ENCODE data around the gene LRP1. TPM values are rescaled to one million over a fixed set of nuclear protein-coding genes. Genes with fewer than 3 reads are reported as not detected.

The LRP1 gene
- total and polyA plus RNA-seq, 2 experiments from 2014 or later = 26.6 to 145 TPM

DNA sequence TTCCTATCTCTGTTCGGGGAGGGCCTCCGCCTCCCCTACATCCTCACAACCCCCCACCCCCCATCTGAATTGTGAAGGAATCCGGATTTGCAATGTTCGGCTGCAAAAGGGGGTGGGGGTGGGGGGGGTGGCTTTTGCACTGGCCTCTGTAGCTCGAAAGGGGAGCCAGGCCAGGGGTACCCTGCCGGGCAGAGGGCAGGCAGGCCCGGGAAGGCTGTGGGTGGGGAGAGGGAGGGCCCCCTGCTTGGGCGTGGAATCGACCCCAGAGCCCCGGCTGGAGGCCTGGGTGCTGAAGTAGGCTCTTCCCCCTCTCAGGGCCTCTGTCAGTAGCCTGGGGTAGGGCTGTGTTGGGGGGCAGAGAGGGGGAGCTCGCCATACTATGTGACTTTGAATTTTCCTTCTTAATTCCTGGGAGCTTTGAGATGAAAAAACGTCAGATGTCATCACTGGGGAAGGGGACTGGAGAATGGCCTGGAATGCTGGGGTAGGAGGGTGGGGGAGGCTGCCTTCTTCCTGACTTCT is 1.1 kb downstream of the LRP1 start:
- Histone ChIP-seq H3K27ac (ENCODE audit: low read depth) (peak overlapping the region; percentile 97), H3K36me3 (ENCODE audit: insufficient read depth) (peaks cover 3% of the 10 kb centered on the region; the same call in 1 of the 2 replicates), H4K20me1 (replicated peaks; ENCODE audit: insufficient read depth) (peaks cover 26% of the 10 kb centered on the region), H2AFZ (no peak overlapping the region), H3K4me2 (peak overlapping the region; percentile 93), H3K9me2 (ENCODE audit: insufficient read depth) (no peaks in the 10 kb centered on the region), H3K27me3 (ENCODE audit: insufficient read depth) (no peaks in the 10 kb centered on the region), H3F3A (replicated peaks; ENCODE audit: low read depth) (peaks cover 15% of the 10 kb centered on the region; the same call in 1 of the 2 replicates), H3K4me3 (peak overlapping the region; percentile 98), H3K4me1 (ENCODE audit: insufficient read depth) (peaks cover 57% of the 10 kb centered on the region), H3K79me2 (replicated peaks; ENCODE audit: insufficient read depth) (peaks cover 54% of the 10 kb centered on the region)
- H3K36me3 Mint-ChIP-seq (ENCODE audit: low read depth) = peaks cover 23% of the 10 kb centered on the region
- no peak for TF ChIP-seq POLR2AphosphoS5 (IDR thresholded peaks at IDR 0.05; ENCODE audit: low read depth)
- TF ChIP-seq, protein P1, sequence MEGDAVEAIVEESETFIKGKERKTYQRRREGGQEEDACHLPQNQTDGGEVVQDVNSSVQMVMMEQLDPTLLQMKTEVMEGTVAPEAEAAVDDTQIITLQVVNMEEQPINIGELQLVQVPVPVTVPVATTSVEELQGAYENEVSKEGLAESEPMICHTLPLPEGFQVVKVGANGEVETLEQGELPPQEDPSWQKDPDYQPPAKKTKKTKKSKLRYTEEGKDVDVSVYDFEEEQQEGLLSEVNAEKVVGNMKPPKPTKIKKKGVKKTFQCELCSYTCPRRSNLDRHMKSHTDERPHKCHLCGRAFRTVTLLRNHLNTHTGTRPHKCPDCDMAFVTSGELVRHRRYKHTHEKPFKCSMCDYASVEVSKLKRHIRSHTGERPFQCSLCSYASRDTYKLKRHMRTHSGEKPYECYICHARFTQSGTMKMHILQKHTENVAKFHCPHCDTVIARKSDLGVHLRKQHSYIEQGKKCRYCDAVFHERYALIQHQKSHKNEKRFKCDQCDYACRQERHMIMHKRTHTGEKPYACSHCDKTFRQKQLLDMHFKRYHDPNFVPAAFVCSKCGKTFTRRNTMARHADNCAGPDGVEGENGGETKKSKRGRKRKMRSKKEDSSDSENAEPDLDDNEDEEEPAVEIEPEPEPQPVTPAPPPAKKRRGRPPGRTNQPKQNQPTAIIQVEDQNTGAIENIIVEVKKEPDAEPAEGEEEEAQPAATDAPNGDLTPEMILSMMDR (conservative IDR thresholded peaks at IDR 0.05; ENCODE audit: low read depth in 2 of 2) = no peak
- no peak for TF ChIP-seq CREB1 (CRISPR knock-in tag; IDR thresholded peaks at IDR 0.05; ENCODE audit: low read depth)
- TF ChIP-seq JUNB (IDR thresholded peaks at IDR 0.05; ENCODE audit: unreplicated experiment) = no peak
- TF ChIP-seq ZNF114 (CRISPR knock-in tag; IDR thresholded peaks at IDR 0.05) = no peak
- TF ChIP-seq ZNF331 (CRISPR knock-in tag; IDR thresholded peaks at IDR 0.05; ENCODE audit: low read depth) = no peak
- TF ChIP-seq, protein P2, sequence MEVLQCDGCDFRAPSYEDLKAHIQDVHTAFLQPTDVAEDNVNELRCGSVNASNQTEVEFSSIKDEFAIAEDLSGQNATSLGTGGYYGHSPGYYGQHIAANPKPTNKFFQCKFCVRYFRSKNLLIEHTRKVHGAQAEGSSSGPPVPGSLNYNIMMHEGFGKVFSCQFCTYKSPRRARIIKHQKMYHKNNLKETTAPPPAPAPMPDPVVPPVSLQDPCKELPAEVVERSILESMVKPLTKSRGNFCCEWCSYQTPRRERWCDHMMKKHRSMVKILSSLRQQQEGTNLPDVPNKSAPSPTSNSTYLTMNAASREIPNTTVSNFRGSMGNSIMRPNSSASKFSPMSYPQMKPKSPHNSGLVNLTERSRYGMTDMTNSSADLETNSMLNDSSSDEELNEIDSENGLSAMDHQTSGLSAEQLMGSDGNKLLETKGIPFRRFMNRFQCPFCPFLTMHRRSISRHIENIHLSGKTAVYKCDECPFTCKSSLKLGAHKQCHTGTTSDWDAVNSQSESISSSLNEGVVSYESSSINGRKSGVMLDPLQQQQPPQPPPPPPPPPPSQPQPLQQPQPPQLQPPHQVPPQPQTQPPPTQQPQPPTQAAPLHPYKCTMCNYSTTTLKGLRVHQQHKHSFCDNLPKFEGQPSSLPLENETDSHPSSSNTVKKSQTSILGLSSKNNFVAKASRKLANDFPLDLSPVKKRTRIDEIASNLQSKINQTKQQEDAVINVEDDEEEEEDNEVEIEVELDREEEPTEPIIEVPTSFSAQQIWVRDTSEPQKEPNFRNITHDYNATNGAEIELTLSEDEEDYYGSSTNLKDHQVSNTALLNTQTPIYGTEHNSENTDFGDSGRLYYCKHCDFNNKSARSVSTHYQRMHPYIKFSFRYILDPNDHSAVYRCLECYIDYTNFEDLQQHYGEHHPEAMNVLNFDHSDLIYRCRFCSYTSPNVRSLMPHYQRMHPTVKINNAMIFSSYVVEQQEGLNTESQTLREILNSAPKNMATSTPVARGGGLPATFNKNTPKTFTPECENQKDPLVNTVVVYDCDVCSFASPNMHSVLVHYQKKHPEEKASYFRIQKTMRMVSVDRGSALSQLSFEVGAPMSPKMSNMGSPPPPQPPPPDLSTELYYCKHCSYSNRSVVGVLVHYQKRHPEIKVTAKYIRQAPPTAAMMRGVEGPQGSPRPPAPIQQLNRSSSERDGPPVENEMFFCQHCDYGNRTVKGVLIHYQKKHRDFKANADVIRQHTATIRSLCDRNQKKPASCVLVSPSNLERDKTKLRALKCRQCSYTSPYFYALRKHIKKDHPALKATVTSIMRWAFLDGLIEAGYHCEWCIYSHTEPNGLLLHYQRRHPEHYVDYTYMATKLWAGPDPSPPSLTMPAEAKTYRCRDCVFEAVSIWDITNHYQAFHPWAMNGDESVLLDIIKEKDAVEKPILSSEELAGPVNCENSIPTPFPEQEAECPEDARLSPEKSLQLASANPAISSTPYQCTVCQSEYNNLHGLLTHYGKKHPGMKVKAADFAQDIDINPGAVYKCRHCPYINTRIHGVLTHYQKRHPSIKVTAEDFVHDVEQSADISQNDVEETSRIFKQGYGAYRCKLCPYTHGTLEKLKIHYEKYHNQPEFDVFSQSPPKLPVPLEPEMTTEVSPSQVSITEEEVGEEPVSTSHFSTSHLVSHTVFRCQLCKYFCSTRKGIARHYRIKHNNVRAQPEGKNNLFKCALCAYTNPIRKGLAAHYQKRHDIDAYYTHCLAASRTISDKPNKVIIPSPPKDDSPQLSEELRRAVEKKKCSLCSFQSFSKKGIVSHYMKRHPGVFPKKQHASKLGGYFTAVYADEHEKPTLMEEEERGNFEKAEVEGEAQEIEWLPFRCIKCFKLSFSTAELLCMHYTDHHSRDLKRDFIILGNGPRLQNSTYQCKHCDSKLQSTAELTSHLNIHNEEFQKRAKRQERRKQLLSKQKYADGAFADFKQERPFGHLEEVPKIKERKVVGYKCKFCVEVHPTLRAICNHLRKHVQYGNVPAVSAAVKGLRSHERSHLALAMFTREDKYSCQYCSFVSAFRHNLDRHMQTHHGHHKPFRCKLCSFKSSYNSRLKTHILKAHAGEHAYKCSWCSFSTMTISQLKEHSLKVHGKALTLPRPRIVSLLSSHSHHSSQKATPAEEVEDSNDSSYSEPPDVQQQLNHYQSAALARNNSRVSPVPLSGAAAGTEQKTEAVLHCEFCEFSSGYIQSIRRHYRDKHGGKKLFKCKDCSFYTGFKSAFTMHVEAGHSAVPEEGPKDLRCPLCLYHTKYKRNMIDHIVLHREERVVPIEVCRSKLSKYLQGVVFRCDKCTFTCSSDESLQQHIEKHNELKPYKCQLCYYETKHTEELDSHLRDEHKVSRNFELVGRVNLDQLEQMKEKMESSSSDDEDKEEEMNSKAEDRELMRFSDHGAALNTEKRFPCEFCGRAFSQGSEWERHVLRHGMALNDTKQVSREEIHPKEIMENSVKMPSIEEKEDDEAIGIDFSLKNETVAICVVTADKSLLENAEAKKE (CRISPR knock-in tag; IDR thresholded peaks at IDR 0.05) = no peak
- TF ChIP-seq EZH2phosphoT487 (IDR thresholded peaks at IDR 0.05; ENCODE audit: unreplicated experiment) = no peak
- TF ChIP-seq EZH2 (IDR thresholded peaks at IDR 0.05; ENCODE audit: low read depth, unreplicated experiment) = no peak
- TF ChIP-seq, protein P3, sequence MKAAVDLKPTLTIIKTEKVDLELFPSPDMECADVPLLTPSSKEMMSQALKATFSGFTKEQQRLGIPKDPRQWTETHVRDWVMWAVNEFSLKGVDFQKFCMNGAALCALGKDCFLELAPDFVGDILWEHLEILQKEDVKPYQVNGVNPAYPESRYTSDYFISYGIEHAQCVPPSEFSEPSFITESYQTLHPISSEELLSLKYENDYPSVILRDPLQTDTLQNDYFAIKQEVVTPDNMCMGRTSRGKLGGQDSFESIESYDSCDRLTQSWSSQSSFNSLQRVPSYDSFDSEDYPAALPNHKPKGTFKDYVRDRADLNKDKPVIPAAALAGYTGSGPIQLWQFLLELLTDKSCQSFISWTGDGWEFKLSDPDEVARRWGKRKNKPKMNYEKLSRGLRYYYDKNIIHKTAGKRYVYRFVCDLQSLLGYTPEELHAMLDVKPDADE (IDR thresholded peaks at IDR 0.05) = no peak
- TF ChIP-seq NANOG (IDR thresholded peaks at IDR 0.05; ENCODE audit: borderline replicate concordance) = no peak
- no peak for TF ChIP-seq STAT1 (IDR thresholded peaks at IDR 0.05; ENCODE audit: unreplicated experiment)
- TF ChIP-seq, protein P4, sequence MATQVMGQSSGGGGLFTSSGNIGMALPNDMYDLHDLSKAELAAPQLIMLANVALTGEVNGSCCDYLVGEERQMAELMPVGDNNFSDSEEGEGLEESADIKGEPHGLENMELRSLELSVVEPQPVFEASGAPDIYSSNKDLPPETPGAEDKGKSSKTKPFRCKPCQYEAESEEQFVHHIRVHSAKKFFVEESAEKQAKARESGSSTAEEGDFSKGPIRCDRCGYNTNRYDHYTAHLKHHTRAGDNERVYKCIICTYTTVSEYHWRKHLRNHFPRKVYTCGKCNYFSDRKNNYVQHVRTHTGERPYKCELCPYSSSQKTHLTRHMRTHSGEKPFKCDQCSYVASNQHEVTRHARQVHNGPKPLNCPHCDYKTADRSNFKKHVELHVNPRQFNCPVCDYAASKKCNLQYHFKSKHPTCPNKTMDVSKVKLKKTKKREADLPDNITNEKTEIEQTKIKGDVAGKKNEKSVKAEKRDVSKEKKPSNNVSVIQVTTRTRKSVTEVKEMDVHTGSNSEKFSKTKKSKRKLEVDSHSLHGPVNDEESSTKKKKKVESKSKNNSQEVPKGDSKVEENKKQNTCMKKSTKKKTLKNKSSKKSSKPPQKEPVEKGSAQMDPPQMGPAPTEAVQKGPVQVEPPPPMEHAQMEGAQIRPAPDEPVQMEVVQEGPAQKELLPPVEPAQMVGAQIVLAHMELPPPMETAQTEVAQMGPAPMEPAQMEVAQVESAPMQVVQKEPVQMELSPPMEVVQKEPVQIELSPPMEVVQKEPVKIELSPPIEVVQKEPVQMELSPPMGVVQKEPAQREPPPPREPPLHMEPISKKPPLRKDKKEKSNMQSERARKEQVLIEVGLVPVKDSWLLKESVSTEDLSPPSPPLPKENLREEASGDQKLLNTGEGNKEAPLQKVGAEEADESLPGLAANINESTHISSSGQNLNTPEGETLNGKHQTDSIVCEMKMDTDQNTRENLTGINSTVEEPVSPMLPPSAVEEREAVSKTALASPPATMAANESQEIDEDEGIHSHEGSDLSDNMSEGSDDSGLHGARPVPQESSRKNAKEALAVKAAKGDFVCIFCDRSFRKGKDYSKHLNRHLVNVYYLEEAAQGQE (IDR thresholded peaks at IDR 0.05; ENCODE audit: unreplicated experiment) = no peak
- peak; percentile 64 for DNase-seq (ENCODE audit: low spot score)
- no peaks in the 10 kb centered on the region for H3K9me3 Mint-ChIP-seq
- ATAC-seq = peak; percentile 15
- H3K4me1 Mint-ChIP-seq = peaks cover 66% of the 10 kb centered on the region
- H3K27ac Mint-ChIP-seq = peak overlapping the region; percentile 84
- H3K4me3 Mint-ChIP-seq = peak overlapping the region; percentile 86
- H3K27me3 Mint-ChIP-seq (ENCODE audit: insufficient read depth, low read depth, poor library complexity) = peaks cover 39% of the 10 kb centered on the region
